C4-2B (cell line): Measurements from ENCODE around the gene DDX55.

Experiments used
- H3K27ac ChIP-seq: fragments of 450-650 bp; 2 replicates; pipeline ENCODE4 v1.5.1; 2017
- ZFX ChIP-seq: fragments of 450-650 bp; IDR thresholded peaks from 2 replicates; pipeline ENCODE4 v1.6.1; 2017
- TF ChIP-seq, protein P1 (sequence below): fragments of 450-650 bp; conservative IDR thresholded peaks from 2 replicates; pipeline ENCODE4 v1.5.1; 2017; ENCODE audit warnings: mild to moderate bottlenecking

The DDX55 gene

DNA sequence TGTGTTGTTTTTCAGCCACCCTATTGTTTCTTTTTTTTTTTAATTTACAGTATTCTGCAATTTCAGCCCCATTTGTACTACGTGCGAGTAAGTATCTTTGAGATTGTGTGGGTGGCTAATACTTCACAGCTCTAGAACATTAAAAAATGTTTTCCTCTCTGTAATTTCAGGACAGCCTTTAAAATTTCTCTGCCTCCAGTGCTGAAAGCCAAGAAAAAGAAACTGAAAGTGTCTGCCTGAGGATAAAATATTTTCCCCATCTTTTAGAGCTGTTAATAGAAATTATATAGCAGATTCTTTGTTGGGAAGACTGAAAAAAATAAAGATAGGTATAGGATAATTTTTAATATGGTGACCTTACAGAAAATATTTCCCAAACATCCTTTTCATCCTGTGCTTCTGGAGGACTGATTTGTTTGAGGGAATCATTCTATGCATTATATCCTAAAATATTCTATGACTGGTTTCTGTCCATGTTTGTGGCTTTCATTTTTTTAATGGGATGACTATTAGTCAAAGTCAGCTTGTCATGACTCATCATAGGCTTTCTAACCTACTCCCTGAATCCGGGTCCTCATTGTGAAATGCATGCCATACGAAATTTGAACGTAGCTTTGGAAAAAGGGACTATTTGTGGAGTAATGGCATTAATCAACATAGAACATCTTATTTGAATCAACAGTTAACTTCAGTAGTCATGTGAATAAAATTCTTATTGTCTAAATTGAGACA is 58.3 kb downstream of the DDX55 start:
- TF ChIP-seq, protein P1, sequence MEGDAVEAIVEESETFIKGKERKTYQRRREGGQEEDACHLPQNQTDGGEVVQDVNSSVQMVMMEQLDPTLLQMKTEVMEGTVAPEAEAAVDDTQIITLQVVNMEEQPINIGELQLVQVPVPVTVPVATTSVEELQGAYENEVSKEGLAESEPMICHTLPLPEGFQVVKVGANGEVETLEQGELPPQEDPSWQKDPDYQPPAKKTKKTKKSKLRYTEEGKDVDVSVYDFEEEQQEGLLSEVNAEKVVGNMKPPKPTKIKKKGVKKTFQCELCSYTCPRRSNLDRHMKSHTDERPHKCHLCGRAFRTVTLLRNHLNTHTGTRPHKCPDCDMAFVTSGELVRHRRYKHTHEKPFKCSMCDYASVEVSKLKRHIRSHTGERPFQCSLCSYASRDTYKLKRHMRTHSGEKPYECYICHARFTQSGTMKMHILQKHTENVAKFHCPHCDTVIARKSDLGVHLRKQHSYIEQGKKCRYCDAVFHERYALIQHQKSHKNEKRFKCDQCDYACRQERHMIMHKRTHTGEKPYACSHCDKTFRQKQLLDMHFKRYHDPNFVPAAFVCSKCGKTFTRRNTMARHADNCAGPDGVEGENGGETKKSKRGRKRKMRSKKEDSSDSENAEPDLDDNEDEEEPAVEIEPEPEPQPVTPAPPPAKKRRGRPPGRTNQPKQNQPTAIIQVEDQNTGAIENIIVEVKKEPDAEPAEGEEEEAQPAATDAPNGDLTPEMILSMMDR, result no peak
- no peak for TF ChIP-seq ZFX
- no peak overlapping the region for H3K27ac ChIP-seq

DNA sequence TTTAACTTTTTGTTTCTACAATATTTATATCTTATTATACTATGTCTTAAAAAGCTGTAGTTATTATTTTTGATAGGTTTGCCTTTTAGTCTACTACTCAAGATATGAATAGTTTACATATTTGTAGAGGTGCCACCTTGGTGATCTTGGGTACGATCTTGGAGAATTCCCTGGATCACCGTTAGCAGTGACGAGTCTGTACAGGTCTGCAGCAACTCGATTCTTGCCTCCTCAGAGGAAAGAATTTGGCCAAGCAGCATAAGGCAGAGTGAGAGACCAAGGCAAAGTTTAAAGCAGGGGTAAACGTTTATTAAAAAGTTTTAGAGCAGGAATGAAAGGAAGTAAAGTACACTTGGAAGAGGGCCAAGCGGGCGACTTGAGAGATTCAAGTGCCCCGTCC is 65.9 kb downstream of the DDX55 start:
- TF ChIP-seq, protein P1, result no peak
- TF ChIP-seq ZFX, result no peak

More for the DNA sequence above, 65.9 kb downstream of the DDX55 start:
- no peak overlapping the region for H3K27ac ChIP-seq
